Caki2 (cell line): ENCODE results near the gene TXNDC5. TPM values are rescaled to one million over a fixed set of nuclear protein-coding genes. Genes with fewer than 3 reads are reported as not detected.

Source experiments
- DNase-seq: peaks from one replicate; pipeline ENCODE4 v3.0.0-alpha.2; 2015; ENCODE audit warnings: low read depth
- in situ Hi-C: cut with HindIII; loops from 2 replicates; pipeline ENCODE4 v1.10.0; 2016; ENCODE audit warnings: low sequenced_read_pairs, low pct_unique_long_range_greater_than_20kb, mixed read lengths
- total RNA-seq: library from RNA; depleted of rRNA; stranded (reverse); fragments of >200 nt; shearing (Covaris generic); gene quantifications from 2 replicates; pipeline ENCODE4 v1.2.3, GENCODE V29; 2014; ENCODE audit warnings: low replicate concordance

The TXNDC5 gene
- total RNA-seq, 1 experiment from 2014 or later: 527 TPM

GRCh38 chr6:7881765-7882500 is 28.7 kb downstream of the TXNDC5 start:
- in situ Hi-C loops: no loop called here
- peak; percentile 49 for DNase-seq

GRCh38 chr6:7880718-7881107 is 29.9 kb downstream of the TXNDC5 start:
- DNase-seq: no peak
- in situ Hi-C loops: no loop called here

GRCh38 chr6:7879980-7880717 is 30.4 kb downstream of the TXNDC5 start:
- DNase-seq: no peak
- in situ Hi-C loops: no loop called here

- in situ Hi-C loops: no loop called here
- DNase-seq: no peak
Observed at GRCh38 chr6:7879579-7879978, 31.0 kb downstream of the TXNDC5 start.

- in situ Hi-C loops: no loop called here
Observed at GRCh38 chr6:7879043-7879442, 31.5 kb downstream of the TXNDC5 start.

GRCh38 chr6:7878401-7878964 is 32.1 kb downstream of the TXNDC5 start:
- in situ Hi-C loops: no loop called here
- no peak for DNase-seq

More at GRCh38 chr6:7879043-7879442, 31.5 kb downstream of the TXNDC5 start:
- DNase-seq: no peak

- in situ Hi-C loops: no loop called here
- no peak for DNase-seq
Observed at GRCh38 chr6:7868926-7869325, 41.7 kb downstream of the TXNDC5 start.

GRCh38 chr6:7866526-7866925 is 44.1 kb downstream of the TXNDC5 start:
- in situ Hi-C loops: no loop called here

GRCh38 chr6:7865781-7866180 is 44.8 kb downstream of the TXNDC5 start:
- DNase-seq: no peak
- in situ Hi-C loops: no loop called here

More at GRCh38 chr6:7866526-7866925, 44.1 kb downstream of the TXNDC5 start:
- DNase-seq: no peak

- no peak for DNase-seq
- in situ Hi-C loops: no loop called here
Observed at GRCh38 chr6:7859591-7859990, 51.0 kb downstream of the TXNDC5 start.

GRCh38 chr6:7851780-7852179 is 58.8 kb downstream of the TXNDC5 start:
- in situ Hi-C loops: no loop called here
- DNase-seq: no peak

- in situ Hi-C loops: no loop called here
- DNase-seq: no peak
Observed at GRCh38 chr6:7848229-7848628, 62.4 kb downstream of the TXNDC5 start.

- no peak for DNase-seq
- in situ Hi-C loops: no loop called here
Observed at GRCh38 chr6:7846966-7847818, 63.4 kb downstream of the TXNDC5 start.

- in situ Hi-C loops: no loop called here
- no peak for DNase-seq
Observed at GRCh38 chr6:7841781-7842468, 68.7 kb downstream of the TXNDC5 start.

GRCh38 chr6:7836371-7837026 is 74.1 kb downstream of the TXNDC5 start:
- in situ Hi-C loops: no loop called here
- DNase-seq: no peak

GRCh38 chr6:7833751-7834070 is 76.9 kb downstream of the TXNDC5 start:
- in situ Hi-C loops: no loop called here
- no peak for DNase-seq

- in situ Hi-C loops: no loop called here
- no peak for DNase-seq
Observed at GRCh38 chr6:7832904-7833750, 77.5 kb downstream of the TXNDC5 start.
